HCT116 (cell line): Measurements from ENCODE around the gene DTD1.

Source experiments
- CTCF ChIP-seq, 3 experiments: fragments of 200-600 bp in 1 of 3; sonication (generic) in 1 of 3; IDR thresholded peaks in 2 of 3; conservative IDR thresholded peaks in 1 of 3; 2 replicates each; pipeline ENCODE4 v1.5.1; 2012 to 2017; ENCODE audit warnings: low read depth in 2 of 3, low read length in 2 of 3, antibody characterized with exemption in 1 of 3, borderline replicate concordance in 1 of 3, control low read depth in 1 of 3, mild to moderate bottlenecking in 1 of 3, mixed read lengths in 1 of 3, mixed run types in 1 of 3, moderate library complexity in 1 of 3; ENCODE audit not compliant: insufficient read depth in 1 of 3
- EZH2 ChIP-seq: fragments of 200-600 bp; sonication (generic); IDR thresholded peaks from 2 replicates; pipeline ENCODE4 v1.6.1; 2017; ENCODE audit warnings: antibody characterized with exemption, mixed run types
- POLR2A ChIP-seq: IDR thresholded peaks from 2 replicates; pipeline ENCODE4 v1.7.0; 2011; ENCODE audit warnings: borderline replicate concordance; ENCODE audit not compliant: insufficient read depth, insufficient read length; ENCODE audit errors: extremely low read depth
- POLR2AphosphoS5 ChIP-seq: IDR thresholded peaks from 2 replicates; pipeline ENCODE4 v1.6.1; 2011; ENCODE audit warnings: mild to moderate bottlenecking, low read depth, low read length, moderate library complexity
- ZNF274 ChIP-seq: fragments of 200-500 bp; sonication (Bioruptor generic); IDR thresholded peaks from 2 replicates; pipeline ENCODE4 v1.6.1; 2014; ENCODE audit warnings: mild to moderate bottlenecking, low read depth, low read length, inconsistent platforms

GRCh38 chr20:18621004-18621403 lies 33.1 kb downstream of the DTD1 start:
- TF ChIP-seq ZNF274 (no peak), CTCF (IDR thresholded peaks at IDR 0.05 in 2 of 3, conservative IDR thresholded peaks at IDR 0.05 in 1 of 3; ENCODE audit: borderline replicate concordance in 1 of 3, insufficient read depth in 1 of 3, low read depth in 2 of 3, low read length in 2 of 3) (no peak), POLR2A (no peak), POLR2AphosphoS5 (no peak), EZH2 (no peak)
